ES-I3 (cell line): ENCODE data around the gene POP4.
"Not testable (repeated sequence)": the region's sequence is repeated elsewhere in the genome, so short reads cannot be mapped to it uniquely, and the experiment has no call there.

Source experiments
- H3K36me3 ChIP-seq: 2 replicates; pipeline ENCODE4 v1.6.1; 2013; ENCODE audit warnings: mild to moderate bottlenecking, low read length, control low read depth, moderate library complexity; ENCODE audit not compliant: insufficient read depth
- H3K4me1 ChIP-seq: 2 replicates; pipeline ENCODE4 v1.6.1; 2013; ENCODE audit warnings: mild to moderate bottlenecking, control low read depth, low read length; ENCODE audit not compliant: insufficient read depth
- H3K9ac ChIP-seq: 2 replicates; pipeline ENCODE4 v1.6.1; 2013; ENCODE audit warnings: low read depth, mild to moderate bottlenecking, low read length, moderate library complexity
- H3K9me3 ChIP-seq: 2 replicates; pipeline ENCODE4 v1.6.1; 2013; ENCODE audit warnings: mild to moderate bottlenecking, low read length, moderate library complexity; ENCODE audit not compliant: control insufficient read depth, insufficient read depth

POP4 gene, protein sequence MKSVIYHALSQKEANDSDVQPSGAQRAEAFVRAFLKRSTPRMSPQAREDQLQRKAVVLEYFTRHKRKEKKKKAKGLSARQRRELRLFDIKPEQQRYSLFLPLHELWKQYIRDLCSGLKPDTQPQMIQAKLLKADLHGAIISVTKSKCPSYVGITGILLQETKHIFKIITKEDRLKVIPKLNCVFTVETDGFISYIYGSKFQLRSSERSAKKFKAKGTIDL

GRCh38 chr19:29605653-29606419 lies at the start of gene POP4:
POP4 (plus strand) TSS chr19:29606283; CDS start chr19:29606319, 36 bp downstream.
- Histone ChIP-seq H3K36me3 (no peaks in the 10 kb centered on the region; the same call in 1 of the 2 replicates), H3K4me1 (no peaks in the 10 kb centered on the region), H3K9me3 (no peaks in the 10 kb centered on the region), H3K9ac (peak within 1 kb of the TSS; percentile 80)

DNA sequence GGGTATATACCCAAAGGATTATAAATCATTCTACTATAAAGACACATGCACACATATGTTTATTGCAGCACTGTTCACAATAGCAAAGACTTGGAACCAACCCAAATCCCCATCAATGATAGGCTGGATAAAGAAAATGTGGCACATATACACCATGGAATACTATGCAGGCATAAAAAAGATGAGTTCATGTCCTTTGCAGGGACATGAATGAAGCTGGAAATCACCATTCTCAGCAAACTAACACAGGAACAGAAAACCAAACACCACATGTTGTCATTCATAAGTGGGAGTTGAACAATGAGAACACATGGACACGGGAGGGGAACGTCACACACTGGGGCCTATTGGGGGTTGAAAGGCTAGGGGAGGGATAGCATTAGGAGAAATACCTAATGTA lies 47.0 kb upstream of the POP4 start:
- not testable (repeated sequence) for H3K36me3 ChIP-seq, H3K9me3 ChIP-seq, H3K9ac ChIP-seq, H3K4me1 ChIP-seq

- Histone ChIP-seq H3K9ac (no peak overlapping the region), H3K36me3 (no peaks in the 10 kb centered on the region), H3K4me1 (no peaks in the 10 kb centered on the region), H3K9me3 (0 out of 2 replicates have a peak, but pooled peaks cover 2% of the 10 kb centered on the region)
Measured at GRCh38 chr19:29559743-29560142, 46.3 kb upstream of the POP4 start.

DNA sequence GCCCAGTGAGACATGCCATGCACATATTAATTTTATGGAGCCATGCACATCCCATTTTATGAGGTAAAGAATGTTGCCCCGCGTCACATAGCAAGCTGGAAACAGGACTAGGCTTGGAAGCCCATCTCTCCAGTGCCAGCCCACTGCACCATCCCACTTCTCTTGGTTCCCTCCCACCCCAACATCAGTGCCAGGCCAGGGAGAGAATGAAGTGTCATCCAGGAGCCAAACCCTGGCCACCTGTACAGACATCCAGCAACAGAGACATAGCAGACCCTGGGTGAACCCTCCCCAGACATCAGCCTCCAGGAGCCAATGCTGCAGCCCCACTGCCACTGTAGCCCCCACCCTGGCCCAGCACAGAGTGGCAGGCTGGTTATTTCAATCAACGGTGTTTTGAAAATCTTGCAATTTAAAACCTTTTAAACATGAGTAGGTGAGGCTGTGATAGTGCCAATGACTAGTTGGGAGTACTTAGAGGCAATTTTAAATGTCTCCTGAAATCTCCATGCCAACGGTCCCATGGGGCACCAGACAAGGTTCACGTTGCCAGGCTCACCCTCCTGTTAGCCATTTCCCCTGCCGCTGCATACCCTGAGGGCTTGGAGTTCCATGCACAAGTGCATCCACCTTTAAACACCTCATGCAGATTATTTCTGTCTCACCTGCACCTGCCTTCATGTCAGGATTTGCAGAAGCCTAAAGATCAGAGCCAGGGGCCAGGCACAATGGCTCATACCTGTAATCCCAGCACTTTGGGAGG lies 45.6 kb upstream of the POP4 start:
- Histone ChIP-seq H3K9me3 (0 out of 2 replicates have a peak, but pooled peaks cover 2% of the 10 kb centered on the region), H3K4me1 (no peaks in the 10 kb centered on the region), H3K36me3 (no peaks in the 10 kb centered on the region), H3K9ac (no peak overlapping the region)

GRCh38 chr19:29561601-29562000 lies 44.5 kb upstream of the POP4 start:
- Histone ChIP-seq H3K36me3 (no peaks in the 10 kb centered on the region), H3K9me3 (0 out of 2 replicates have a peak, but pooled peaks cover 2% of the 10 kb centered on the region), H3K4me1 (no peaks in the 10 kb centered on the region), H3K9ac (no peak overlapping the region)

GRCh38 chr19:29562299-29563297 lies 43.5 kb upstream of the POP4 start:
- Histone ChIP-seq H3K4me1 (no peaks in the 10 kb centered on the region), H3K9me3 (0 out of 2 replicates have a peak, but pooled peaks cover 2% of the 10 kb centered on the region), H3K9ac (no peak overlapping the region), H3K36me3 (no peaks in the 10 kb centered on the region)

DNA sequence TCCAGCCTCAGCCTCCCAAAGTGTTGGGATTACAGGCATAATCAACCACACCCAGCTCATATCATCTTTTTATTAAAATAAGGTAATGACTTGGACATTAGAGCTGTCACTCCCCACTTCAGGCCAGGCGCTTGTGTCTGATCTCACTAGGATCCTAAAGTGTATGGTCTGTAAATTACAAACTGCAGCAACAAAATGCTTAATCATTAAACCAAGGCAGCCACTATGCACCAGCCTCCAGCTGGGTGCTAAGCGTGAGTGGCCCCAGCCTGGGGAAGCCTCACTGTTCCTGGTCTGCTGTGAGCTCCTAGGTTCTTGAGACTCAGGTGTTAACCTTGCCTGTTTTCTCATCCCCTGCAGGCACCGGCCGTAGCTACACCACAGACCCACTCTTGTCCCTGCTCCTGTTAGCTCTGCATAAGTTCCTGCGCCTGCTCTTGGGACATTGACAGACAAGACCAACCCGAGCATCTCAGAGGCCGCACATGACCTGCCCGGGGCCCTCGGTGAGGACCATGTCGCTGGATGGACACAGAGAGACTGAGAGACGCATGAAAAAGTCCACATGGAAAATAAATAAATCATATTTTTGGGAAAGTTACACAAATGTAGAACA lies 42.5 kb upstream of the POP4 start:
- Histone ChIP-seq H3K36me3 (no peaks in the 10 kb centered on the region), H3K9ac (no peak overlapping the region), H3K9me3 (0 out of 2 replicates have a peak, but pooled peaks cover 2% of the 10 kb centered on the region), H3K4me1 (no peaks in the 10 kb centered on the region)

DNA sequence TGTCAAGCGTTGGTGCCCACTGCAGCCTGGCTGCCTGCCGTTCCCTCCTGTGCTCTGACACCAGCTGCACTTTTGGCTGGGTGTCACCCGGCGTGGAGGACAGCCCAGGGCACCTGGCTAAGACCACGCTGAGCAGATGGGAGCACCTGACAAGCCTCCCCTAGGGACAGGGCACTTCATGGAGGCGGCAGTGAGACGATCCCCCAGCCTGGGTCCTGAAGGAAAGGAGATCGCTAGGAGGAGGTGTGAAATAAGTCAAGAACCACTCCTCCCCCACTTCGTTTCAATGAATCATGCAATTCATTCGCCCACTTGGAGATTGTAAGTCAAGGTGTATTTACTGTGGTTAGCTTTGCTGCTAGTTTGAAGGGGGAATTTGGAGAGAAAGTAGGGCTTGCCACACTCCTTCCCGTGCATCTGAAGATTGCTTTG lies 41.5 kb upstream of the POP4 start:
- Histone ChIP-seq H3K36me3 (no peaks in the 10 kb centered on the region), H3K9ac (no peak overlapping the region), H3K9me3 (0 out of 2 replicates have a peak, but pooled peaks cover 2% of the 10 kb centered on the region), H3K4me1 (no peaks in the 10 kb centered on the region)

GRCh38 chr19:29565171-29565570 lies 40.9 kb upstream of the POP4 start:
- Histone ChIP-seq H3K9me3 (no peaks in the 10 kb centered on the region), H3K9ac (no peak overlapping the region), H3K36me3 (no peaks in the 10 kb centered on the region), H3K4me1 (no peaks in the 10 kb centered on the region)

DNA sequence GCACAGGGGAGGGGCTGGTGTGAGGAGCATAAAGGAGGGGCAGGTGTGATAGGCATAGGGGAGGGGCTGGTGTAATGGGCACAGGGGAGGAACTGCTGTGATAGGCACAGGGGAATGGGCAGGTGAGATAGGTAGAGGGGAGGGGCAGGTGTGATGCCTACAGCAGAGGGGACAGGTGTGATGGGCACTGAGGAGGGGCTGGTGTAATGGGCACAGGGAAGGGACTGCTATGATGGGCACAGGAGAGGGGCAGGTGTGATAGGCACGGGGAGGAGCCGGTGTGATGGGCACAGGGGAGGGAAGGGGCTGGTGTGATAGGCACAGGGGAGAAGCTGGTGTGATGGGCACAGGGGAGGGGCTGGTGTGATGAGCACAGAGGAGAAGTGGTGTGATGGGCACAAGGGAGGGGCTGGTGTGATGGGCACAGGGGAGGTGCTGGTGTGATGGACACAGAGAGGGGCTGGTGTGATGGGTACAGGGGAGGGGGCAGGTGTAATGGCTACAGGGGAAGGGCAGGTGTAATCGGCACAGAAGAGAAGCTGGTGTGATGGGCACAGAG lies 39.5 kb upstream of the POP4 start:
- no peaks in the 10 kb centered on the region for H3K4me1 ChIP-seq
- no peaks in the 10 kb centered on the region for H3K9me3 ChIP-seq
- no peak overlapping the region for H3K9ac ChIP-seq
- no peaks in the 10 kb centered on the region for H3K36me3 ChIP-seq

GRCh38 chr19:29567366-29567915 lies 38.6 kb upstream of the POP4 start:
- H3K36me3 ChIP-seq = no peaks in the 10 kb centered on the region

DNA sequence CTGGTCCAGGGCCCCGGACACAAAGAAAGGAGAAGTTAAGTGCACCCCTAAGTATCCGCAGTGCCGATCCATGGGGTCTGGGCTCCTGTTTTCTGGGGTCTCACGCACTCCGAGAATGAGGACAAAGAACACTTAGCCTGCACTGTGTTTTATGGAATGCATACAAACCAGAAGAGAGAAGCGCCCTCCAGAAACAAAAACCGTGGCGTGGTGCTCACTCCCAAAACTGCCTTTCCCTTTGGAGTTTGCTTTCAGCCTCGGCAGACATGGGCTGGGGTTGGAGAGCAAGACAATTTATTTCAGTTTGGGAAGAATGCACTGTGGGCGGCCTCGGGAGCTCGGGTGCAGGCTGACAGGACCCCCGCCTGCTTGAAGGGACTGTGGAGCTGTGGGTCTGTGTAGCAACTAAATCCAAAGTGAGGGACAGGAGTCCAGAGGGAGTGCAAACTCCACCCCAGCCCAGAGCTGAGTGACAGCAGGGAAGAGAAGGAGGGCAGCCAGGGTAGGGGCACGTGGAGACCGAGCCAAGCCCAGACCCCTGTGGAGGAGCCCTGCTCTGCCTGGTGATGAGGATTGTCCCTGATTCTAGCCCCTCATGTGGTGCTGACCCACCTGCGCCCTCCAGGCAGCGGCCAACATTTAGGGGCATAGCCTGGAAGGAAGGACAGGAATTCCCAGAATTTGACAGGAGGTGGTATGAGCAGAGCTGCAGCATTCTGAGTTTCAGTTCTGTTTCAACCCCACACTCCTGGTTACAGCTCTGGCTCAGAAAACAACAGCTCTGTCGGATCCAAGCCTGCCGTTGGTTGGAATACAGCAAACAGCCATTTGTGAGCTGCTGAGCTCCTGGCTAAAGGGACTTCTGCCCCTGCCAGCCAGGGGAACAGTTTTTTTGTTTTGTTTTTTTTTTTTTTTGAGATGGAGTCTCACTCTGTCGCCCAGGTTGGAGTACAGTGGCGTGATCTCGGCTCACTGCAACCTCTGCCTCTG lies 37.8 kb upstream of the POP4 start:
- no peaks in the 10 kb centered on the region for H3K4me1 ChIP-seq
- H3K9ac ChIP-seq = no peak overlapping the region
- H3K9me3 ChIP-seq = no peaks in the 10 kb centered on the region
- no peaks in the 10 kb centered on the region for H3K36me3 ChIP-seq

More at GRCh38 chr19:29567366-29567915, 38.6 kb upstream of the POP4 start:
- Histone ChIP-seq H3K4me1 (no peaks in the 10 kb centered on the region), H3K9me3 (no peaks in the 10 kb centered on the region), H3K9ac (no peak overlapping the region)
